Measurements from ENCODE around the gene HEMK1. TPM values are rescaled to one million over a fixed set of nuclear protein-coding genes. Genes with fewer than 3 reads are reported as not detected.

HEMK1 gene
- total and polyA plus RNA-seq, 2 experiments from 2014 or later: 23.3 to 37.4 TPM

- no peaks in the 10 kb centered on the region for H3K36me3 ChIP-seq
- no peak overlapping the region for H3K27ac ChIP-seq
- H3K4me3 ChIP-seq: peak overlapping the region; percentile 52
- DNase-seq (ENCODE audit: low read depth in 1 of 2, low spot score in 1 of 2): no peak
- TF ChIP-seq CTCF (IDR thresholded peaks at IDR 0.05; ENCODE audit: low read depth, low read length): no peak
- H3K4me1 ChIP-seq (ENCODE audit: low read depth): peaks cover 3% of the 10 kb centered on the region
- no peaks in the 10 kb centered on the region for H3K9me3 ChIP-seq (ENCODE audit: low read depth)
- H3K27me3 ChIP-seq: no peaks in the 10 kb centered on the region
Observed at GRCh38 chr3:50567011-50567385, 2.3 kb upstream of the HEMK1 start.

GRCh38 chr3:50567386-50568167, 1.7 kb upstream of the HEMK1 start, which contains the start of gene C3orf18:
Gene C3orf18 (minus strand): TSS chr3:50567747. CDS start chr3:50565699, 2,048 bp downstream.
- Histone ChIP-seq H3K27me3 (no peaks in the 10 kb centered on the region), H3K9me3 (ENCODE audit: low read depth) (no peaks in the 10 kb centered on the region), H3K27ac (peak within 1 kb of the TSS; percentile 16), H3K4me1 (ENCODE audit: low read depth) (peaks cover 3% of the 10 kb centered on the region), H3K36me3 (no peaks in the 10 kb centered on the region), H3K4me3 (peak within 1 kb of the TSS; percentile 52)
- no peak for TF ChIP-seq CTCF (IDR thresholded peaks at IDR 0.05; ENCODE audit: low read depth, low read length)
- DNase-seq (ENCODE audit: low read depth in 1 of 2, low spot score in 1 of 2): peak; percentile 95

GRCh38 chr3:50570508-50571279, 1.4 kb downstream of the HEMK1 start:
- H3K4me1 ChIP-seq (ENCODE audit: low read depth): peaks cover 3% of the 10 kb centered on the region
- TF ChIP-seq CTCF (IDR thresholded peaks at IDR 0.05; ENCODE audit: low read depth, low read length): no peak
- H3K9me3 ChIP-seq (ENCODE audit: low read depth): no peaks in the 10 kb centered on the region
- H3K27me3 ChIP-seq: no peaks in the 10 kb centered on the region
- no peaks in the 10 kb centered on the region for H3K36me3 ChIP-seq
- no peak for DNase-seq (ENCODE audit: low read depth in 1 of 2, low spot score in 1 of 2)
- H3K4me3 ChIP-seq: peak overlapping the region; percentile 72
- H3K27ac ChIP-seq: no peak overlapping the region

- H3K4me1 ChIP-seq (ENCODE audit: low read depth): peaks cover 3% of the 10 kb centered on the region
- no peak overlapping the region for H3K27ac ChIP-seq
- H3K36me3 ChIP-seq: no peaks in the 10 kb centered on the region
- no peaks in the 10 kb centered on the region for H3K9me3 ChIP-seq (ENCODE audit: low read depth)
- TF ChIP-seq CTCF (IDR thresholded peaks at IDR 0.05; ENCODE audit: low read depth, low read length): no peak
- DNase-seq (ENCODE audit: low read depth in 1 of 2, low spot score in 1 of 2): no peak
- no peaks in the 10 kb centered on the region for H3K27me3 ChIP-seq
- no peak overlapping the region for H3K4me3 ChIP-seq
Observed at GRCh38 chr3:50571486-50571885, 2.2 kb downstream of the HEMK1 start.

- H3K4me1 ChIP-seq (ENCODE audit: low read depth): peaks cover 3% of the 10 kb centered on the region
- peak; percentile 93 for TF ChIP-seq CTCF (IDR thresholded peaks at IDR 0.05; ENCODE audit: low read depth, low read length)
- no peak overlapping the region for H3K4me3 ChIP-seq
- peak; percentile 75 to 78 for DNase-seq (ENCODE audit: low read depth in 1 of 2, low spot score in 1 of 2)
- H3K27ac ChIP-seq: no peak overlapping the region
- no peaks in the 10 kb centered on the region for H3K9me3 ChIP-seq (ENCODE audit: low read depth)
- H3K36me3 ChIP-seq: no peaks in the 10 kb centered on the region
- no peaks in the 10 kb centered on the region for H3K27me3 ChIP-seq
Observed at GRCh38 chr3:50572158-50572557, 2.8 kb downstream of the HEMK1 start.
